ENCODE results near the gene LDHA. TPM values are rescaled to one million over a fixed set of nuclear protein-coding genes. Genes with fewer than 3 reads are reported as not detected.

LDHA gene
- total and polyA plus RNA-seq, 12 donors = 130 to 2,236 (median 448) TPM

- TF ChIP-seq, protein P1, sequence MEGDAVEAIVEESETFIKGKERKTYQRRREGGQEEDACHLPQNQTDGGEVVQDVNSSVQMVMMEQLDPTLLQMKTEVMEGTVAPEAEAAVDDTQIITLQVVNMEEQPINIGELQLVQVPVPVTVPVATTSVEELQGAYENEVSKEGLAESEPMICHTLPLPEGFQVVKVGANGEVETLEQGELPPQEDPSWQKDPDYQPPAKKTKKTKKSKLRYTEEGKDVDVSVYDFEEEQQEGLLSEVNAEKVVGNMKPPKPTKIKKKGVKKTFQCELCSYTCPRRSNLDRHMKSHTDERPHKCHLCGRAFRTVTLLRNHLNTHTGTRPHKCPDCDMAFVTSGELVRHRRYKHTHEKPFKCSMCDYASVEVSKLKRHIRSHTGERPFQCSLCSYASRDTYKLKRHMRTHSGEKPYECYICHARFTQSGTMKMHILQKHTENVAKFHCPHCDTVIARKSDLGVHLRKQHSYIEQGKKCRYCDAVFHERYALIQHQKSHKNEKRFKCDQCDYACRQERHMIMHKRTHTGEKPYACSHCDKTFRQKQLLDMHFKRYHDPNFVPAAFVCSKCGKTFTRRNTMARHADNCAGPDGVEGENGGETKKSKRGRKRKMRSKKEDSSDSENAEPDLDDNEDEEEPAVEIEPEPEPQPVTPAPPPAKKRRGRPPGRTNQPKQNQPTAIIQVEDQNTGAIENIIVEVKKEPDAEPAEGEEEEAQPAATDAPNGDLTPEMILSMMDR (IDR thresholded peaks at IDR 0.05) = no peak
- TF ChIP-seq POLR2A (IDR thresholded peaks at IDR 0.05) = no peak
- no peaks in the 10 kb centered on the region for H3K9me3 ChIP-seq (replicated peaks in 1 of 3)
- peaks cover 0 to 22% of the 10 kb centered on the region in 2 donors for H3K36me3 ChIP-seq (replicated peaks in 1 of 2)
- DNase-seq = no peak
- intact Hi-C loops (cut with DNase I) = no loop called here
- H3K4me3 ChIP-seq = no peak overlapping the region
- 77 to 80% (median 79%) methylated on average over 2 of the region's 2 CpGs for WGBS, 4 donors
- H3K27ac ChIP-seq = no peak overlapping the region
- no peaks in the 10 kb centered on the region for H3K27me3 ChIP-seq
- no peaks in the 10 kb centered on the region for H3K4me1 ChIP-seq (replicated peaks in 1 of 2)
Measured at GRCh38 chr11:18369398-18369797, 25.0 kb upstream of the LDHA start.

DNA sequence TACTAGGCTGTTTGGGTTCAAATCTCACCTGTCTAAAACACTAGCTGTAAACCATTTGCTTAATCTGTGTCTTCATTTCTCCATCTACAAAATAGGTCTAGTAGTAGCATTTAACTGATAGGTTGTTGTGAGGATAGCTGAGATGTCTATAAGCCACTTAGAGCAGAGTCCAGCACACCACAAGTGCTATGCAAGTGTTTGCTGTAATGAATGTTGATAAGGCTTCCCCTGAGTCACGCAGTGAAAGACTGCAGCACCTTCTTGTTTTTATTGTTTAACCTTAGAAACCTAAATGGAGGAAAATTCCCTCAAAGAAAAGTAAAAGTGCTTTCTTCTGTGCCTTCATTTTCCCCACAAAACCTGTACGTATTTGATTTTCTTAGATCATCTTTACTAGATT, 23.1 kb upstream of the LDHA start:
- H3K27ac ChIP-seq = no peak overlapping the region
- no peaks in the 10 kb centered on the region for H3K4me1 ChIP-seq (replicated peaks in 1 of 2)
- H3K9me3 ChIP-seq (replicated peaks in 1 of 3) = no peaks in the 10 kb centered on the region
- H3K27me3 ChIP-seq = no peaks in the 10 kb centered on the region
- WGBS, 4 donors = 87 to 97% (median 92%) methylated on average over 2 of the region's 2 CpGs
- H3K36me3 ChIP-seq (replicated peaks in 1 of 2) = peaks cover 0 to 12% of the 10 kb centered on the region in 2 donors
- DNase-seq = no peak
- TF ChIP-seq, protein P1 (IDR thresholded peaks at IDR 0.05) = no peak
- no peak for TF ChIP-seq POLR2A (IDR thresholded peaks at IDR 0.05)
- intact Hi-C loops (cut with DNase I) = no loop called here
- no peak overlapping the region for H3K4me3 ChIP-seq

DNA sequence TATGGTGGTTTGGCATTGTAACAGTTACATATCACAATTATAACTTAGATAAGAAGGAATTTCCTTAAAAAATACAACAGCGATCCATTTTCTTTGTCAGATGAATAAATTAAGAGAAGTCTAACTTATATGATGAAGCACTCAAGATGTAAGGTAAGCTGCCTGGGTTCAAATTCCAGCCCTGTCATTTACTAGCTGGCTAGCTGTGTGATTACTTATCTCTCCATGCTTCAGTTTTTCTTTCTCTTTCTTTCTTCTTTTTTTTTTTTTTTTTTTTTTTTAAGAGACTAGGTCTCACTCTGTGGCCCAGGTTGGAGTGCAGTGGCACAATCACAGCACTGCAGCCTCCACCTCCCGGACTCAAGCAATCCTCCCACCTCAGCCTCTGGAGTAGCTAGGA, 22.2 kb upstream of the LDHA start:
- Histone ChIP-seq H3K4me1 (replicated peaks in 1 of 2) (no peaks in the 10 kb centered on the region), H3K4me3 (no peak overlapping the region), H3K36me3 (replicated peaks in 1 of 2) (peaks cover 0 to 3% of the 10 kb centered on the region in 2 donors), H3K27me3 (no peaks in the 10 kb centered on the region), H3K9me3 (replicated peaks in 1 of 3) (no peaks in the 10 kb centered on the region), H3K27ac (no peak overlapping the region)
- no peak for DNase-seq
- no peak for TF ChIP-seq POLR2A (IDR thresholded peaks at IDR 0.05)
- TF ChIP-seq, protein P1 (IDR thresholded peaks at IDR 0.05) = no peak
- intact Hi-C loops (cut with DNase I) = no loop called here
- WGBS, 4 donors = 87 to 94% (median 90%) methylated on average over 2 of the region's 2 CpGs

DNA sequence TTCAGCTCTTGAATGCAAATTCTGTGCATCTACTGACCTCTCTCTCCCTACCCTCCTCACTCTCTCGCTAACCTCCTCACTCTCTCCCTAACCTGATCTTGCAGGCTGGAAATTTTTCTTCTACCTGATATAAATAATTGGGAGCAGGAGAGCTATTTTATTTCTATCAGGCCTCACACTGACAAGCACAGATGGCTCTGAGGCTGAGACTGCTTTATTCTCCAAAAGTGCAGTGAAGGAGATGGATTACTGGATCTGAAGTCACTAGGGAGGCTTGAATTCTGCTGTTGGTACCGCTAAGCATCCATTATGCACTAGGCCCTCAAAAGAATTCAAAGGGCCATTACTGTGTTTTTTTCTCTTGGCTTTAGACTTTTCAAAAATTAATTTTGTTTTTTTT, 19.4 kb upstream of the LDHA start:
- TF ChIP-seq, protein P1 (IDR thresholded peaks at IDR 0.05) = no peak
- no peak for TF ChIP-seq POLR2A (IDR thresholded peaks at IDR 0.05)
- Histone ChIP-seq H3K27me3 (no peaks in the 10 kb centered on the region), H3K36me3 (replicated peaks in 1 of 2) (no peaks in the 10 kb centered on the region), H3K4me1 (replicated peaks in 1 of 2) (no peaks in the 10 kb centered on the region), H3K27ac (no peak overlapping the region), H3K9me3 (replicated peaks in 1 of 3) (no peaks in the 10 kb centered on the region), H3K4me3 (no peak overlapping the region)
- DNase-seq = no peak
- 75 to 91% (median 87%) methylated on average over 2 of the region's 2 CpGs for WGBS, 4 donors
- intact Hi-C loops (cut with DNase I) = no loop called here

Measured in adrenal gland (tissue), 12 donors.